GDM1 (cell line): ENCODE data around the gene FAM53A.
"Not testable (repeated sequence)": the region's sequence is repeated elsewhere in the genome, so short reads cannot be mapped to it uniquely, and the experiment has no call there.

Source experiments
- DNase-seq: peaks from one replicate; lab custom pipeline; 2025; lab: John Stamatoyannopoulos, UW

FAM53A gene

DNA sequence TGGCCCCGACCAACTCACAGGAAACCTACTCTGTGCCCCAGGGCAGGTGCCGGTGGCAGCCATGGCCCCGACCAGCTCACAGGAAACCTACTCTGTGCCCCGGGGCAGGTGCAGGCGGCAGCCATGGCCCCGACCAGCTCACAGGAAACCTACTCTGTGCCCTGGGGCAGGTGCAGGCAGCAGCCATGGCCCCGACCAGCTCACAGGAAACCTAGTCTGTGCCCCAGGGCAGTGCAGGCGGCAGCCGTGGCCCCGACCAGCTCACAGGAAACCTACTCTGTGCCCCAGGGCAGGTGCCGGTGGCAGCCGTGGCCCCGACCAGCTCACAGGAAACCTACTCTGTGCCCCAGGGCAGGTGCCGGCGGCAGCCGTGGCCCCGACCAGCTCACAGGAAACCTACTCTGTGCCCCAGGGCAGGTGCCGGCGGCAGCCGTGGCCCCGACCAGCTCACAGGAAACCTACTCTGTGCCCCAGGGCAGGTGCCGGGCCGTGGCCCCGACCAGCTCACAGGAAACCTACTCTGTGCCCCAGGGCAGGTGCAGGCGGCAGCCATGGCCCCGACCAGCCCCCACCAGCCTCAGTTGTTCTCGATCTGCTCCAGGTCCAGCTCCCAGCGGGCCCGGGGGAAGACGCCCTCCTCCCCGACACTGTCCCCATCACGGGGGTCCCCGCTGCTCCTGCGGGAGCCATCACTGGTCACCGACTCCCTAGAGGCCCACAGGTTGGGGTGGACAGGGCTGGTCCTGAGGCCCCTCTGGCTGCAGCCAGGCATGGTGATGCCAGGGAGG is 43.2 kb downstream of the FAM53A start:
- DNase-seq: not testable (repeated sequence)

DNA sequence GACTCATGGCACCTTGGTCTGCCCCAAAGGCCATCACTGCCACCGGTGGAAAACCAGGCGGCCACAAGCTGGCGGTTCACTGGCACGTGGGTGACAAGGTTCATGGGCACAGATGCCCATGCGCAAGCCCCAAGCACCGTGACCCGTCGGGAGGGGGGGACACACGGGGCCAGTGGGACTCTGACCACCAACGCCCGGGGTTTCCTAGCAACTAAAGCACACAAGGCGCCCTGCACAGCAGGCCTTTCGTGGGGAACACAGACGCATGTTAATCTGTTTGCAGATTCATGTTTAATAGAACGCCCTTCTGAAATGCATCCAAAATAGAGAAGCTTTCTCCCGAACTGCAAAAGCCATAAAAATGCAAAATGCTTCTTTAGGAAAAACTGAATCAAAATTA is 43.9 kb downstream of the FAM53A start:
- no peak for DNase-seq

DNA sequence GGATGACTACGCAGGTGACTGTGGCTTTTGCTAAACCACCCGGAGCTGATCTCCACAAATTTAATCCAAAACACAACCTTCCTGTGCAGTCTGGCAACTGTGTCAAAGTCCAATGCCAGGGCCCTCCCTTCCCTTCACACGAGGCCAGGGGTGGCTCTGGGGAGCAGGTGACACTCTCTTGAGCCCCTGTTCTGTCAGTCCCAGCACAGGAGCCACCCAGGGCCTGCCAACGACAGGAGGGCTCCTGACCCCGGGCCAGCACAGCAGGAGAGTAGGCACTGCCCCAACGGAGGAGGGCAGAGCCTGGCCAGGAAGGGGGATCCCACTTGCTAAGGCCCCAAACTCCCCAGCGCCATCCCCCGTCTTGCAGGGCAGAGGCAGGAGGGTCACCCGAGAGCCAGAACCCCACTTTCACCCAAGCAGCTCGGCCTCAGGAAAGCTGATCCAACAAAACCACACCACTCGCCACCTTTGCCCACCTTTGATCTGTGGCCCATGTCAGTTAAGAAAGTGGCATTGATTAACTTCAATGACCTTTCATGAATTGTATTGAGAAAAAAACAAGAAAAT is 44.7 kb downstream of the FAM53A start:
- DNase-seq: no peak

DNA sequence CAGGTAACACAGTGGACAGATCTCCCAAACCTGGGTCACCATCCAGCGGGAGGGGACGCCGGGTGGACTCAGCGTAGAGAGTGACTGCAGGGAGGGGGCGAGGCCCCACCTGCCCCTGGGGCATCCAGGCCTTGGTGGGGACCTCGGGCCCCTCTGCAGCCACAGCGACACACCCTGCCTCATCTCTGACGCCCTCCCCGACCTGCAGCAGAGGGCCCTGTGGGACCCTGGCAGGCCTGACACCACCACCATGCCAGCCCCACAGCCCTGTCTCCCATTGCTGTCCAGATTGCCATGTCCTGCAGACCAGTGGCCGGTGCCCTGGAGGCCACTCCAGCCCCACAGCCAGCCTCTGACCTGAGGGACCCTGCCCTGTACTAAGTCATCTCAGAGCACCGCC is 45.2 kb downstream of the FAM53A start:
- no peak for DNase-seq

- DNase-seq: no peak
Measured at GRCh38 chr4:1638272-1638598, 45.9 kb downstream of the FAM53A start.

GRCh38 chr4:1637580-1638271 is 46.4 kb downstream of the FAM53A start:
- DNase-seq: no peak

DNA sequence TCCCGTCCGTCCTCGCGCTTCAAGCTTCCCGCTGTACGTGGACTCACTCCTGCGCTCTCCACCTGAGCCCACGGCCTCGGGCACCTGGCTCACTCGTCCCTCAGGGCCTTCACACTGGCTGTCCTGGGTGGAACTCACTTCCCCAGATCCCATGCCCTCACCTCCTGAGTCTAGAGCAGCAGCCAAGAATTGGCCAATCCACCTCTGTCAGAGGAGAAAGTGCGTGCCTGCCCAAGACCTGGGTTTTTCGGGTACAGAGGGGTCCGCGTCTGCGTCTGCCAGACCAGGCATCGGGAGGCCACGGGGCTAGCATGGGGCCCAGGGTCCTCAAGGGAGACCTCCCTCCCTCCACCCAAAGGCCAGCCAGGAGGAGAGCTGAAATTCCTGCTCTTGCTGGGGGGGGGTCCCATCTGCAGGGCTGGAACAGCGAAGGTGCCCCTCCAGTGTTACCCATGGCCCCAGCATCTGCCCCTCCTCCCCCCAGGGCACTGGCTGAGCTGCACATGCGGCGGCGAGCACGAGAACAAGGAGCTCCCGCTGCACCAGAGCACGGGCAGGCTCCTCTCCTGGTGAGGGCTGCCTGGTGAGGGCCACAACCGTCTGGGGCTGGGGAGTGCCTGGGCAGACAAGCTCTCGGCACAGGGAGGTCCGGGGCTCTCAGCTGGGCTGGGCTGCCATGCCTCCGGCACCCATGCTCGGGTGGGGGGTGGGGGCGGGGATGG is 47.5 kb downstream of the FAM53A start:
- no peak for DNase-seq

DNA sequence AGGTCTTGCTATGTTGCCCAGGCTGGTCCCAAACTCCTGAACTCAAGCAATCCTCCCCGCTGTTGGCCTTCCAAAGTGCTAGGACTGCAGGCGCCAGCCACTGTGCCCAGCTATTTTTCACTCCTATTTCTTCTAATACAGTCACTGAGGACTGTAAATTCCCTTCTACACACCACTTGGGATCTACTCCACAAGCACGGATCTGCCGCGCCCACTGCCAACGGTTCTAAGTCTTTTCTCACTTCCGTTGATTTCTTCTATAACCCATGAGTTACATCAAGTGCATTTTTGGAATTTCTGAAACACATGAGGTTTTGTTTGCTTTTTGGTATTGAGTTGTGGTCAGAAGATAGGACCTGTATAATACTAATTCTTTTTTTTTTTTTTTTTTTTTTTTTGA is 48.6 kb downstream of the FAM53A start:
- no peak for DNase-seq

DNA sequence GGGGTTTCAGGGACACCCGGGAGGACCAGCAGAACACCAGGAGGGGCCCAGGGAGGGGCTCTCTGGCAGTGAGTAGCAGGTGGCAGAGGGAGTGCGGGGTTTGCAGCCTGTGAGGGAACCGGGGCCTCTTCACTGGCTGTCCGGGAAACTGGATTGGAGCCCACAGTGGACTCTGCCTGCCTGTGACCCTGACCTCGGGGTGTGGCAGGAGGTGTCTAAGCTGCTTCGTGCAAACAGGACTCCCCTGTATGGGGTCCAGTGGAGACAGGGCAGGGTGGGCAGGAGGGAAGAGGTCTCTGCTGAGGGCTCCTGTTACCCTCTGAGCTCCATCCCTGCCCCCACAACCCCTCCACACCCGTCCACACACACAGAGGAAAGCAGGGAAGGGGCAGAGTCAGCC is 50.1 kb downstream of the FAM53A start:
- no peak for DNase-seq

- DNase-seq: no peak
Measured at GRCh38 chr4:1632109-1633104, 51.7 kb downstream of the FAM53A start.

GRCh38 chr4:1631136-1631535 is 53.0 kb downstream of the FAM53A start:
- DNase-seq: no peak

- DNase-seq: no peak
Measured at GRCh38 chr4:1630266-1630665, 53.8 kb downstream of the FAM53A start.

DNA sequence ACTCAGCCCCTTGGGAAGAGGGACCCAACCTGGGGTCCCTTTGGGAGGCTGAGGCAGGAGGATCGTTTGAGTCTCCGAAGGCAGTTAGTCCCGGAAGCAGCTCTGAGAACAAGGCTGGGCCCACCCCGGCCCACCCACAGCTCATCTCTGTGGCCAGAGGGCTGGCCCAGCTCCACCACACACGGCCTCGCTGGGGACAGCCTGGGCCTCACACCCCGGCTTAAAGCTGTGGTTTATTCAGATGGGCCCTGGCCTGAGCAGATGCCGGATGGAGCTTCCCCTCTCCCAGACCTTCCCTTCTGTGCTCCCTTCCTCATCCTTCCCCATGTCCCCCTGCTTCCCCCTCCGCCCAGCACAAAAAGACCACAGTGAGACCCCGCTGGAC is 54.4 kb downstream of the FAM53A start:
- no peak for DNase-seq

GRCh38 chr4:1628892-1629698 is 55.0 kb downstream of the FAM53A start:
- peak; percentile 15 for DNase-seq

DNA sequence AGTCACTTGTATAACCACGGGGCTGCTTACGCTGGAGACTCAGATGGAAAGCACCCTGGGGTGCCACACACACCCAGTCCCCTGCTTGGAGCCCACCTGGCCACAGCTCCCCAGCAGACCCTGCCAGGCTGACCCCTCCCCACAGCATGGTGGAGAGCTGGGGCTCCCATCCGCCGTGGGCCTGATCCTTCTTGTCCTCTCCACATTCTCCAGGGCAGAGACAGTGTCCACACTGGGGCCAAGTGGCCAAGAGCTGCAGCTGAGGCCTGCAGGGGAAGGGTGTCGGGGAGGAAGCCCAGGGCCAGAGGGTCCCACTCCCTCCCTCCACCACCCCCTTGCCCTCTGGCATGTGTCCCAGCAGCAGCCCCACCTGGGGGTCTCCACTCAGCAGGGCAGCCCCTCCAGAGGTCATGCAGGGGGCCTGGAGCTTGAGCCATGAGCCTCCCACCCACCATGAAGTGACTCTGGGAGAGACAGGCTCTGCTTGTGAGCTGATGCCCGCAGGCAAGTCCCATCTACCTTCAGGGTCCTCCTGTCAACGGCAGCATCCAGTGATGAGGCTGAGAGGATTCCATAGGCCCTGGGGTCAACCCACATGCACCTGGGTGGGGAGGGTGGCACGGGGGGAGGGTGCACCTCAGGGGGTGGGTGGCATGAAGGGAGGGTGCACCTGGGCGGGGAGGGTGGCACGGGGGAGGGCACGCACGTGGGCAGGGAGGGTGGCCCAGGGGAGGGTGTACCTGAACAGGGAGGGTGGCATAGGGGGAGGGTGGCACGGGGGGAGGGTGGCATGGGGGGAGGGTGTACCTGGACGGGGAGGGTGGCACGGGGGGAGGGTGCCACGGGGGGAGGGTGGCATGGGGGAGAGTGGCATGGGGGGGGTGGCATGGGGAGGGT is 56.4 kb downstream of the FAM53A start:
- DNase-seq: no peak

DNA sequence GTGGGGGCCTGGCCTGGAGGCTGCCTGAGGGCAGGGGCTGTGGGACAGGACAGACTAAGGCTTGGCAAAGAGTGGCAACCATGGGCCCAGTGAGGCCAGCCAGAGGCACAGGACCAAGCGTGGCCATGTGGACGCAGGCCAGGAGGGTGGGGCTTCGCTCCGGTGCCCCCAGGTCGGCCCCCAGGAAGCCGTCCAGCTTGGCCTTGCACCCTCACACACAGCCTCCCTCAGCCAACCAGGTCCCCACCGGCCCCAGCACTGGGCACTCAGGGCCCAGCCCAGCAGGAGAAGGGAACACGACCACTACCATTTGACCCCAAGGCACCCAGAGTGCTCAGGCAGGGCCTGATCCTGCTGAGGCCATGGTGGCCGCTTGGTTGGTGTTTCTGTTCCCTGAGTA is 57.2 kb downstream of the FAM53A start:
- no peak for DNase-seq

GRCh38 chr4:1626151-1626550 is 58.0 kb downstream of the FAM53A start:
- DNase-seq: no peak

DNA sequence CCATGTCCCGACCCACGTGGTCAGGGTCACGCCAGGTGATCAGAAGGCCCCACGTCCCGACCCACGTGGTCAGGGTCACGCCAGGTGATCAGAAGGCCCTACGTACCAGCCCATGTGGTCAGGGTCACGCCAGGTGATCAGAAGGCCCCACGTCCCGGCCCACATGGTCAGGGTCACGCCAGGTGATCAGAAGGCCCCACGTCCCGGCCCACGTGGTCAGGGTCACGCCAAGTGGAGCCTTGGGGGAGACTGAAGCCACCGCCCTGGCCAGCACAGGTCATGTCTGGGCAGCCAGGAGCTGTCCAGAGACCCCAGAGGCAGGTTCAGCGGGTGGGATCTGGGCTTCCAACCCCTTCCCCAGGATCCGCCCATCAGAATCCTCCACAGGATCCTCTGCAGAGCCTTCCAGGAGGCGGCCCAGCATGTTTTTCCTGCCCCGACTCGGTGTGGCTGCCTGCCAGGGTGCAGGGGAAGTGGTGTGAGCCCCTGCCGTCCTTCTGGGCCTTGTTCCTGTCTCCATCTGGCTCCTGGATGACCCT is 58.4 kb downstream of the FAM53A start:
- no peak for DNase-seq

DNA sequence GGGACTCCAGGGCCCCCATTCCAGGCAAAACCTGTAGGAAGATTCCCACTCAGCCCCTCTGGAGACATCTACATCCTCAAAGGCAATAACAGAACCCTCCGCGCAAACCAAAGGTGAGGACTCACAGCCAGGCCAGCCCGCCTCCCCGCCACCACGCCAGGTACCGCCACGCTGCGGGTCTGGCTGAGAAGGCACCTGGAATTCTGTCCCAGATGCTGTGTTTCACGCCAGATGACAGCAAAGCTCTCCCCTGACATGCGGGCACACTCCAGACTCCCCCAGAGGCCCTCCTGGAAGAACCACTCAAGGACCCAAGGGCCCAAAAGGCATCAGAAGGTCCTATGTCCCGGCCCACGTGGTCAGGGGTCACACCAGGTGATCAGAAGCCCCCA is 59.6 kb downstream of the FAM53A start:
- no peak for DNase-seq
